Islet of Langerhans (tissue), 1 donor: ENCODE results near the gene RNF4.
"Not testable (repeated sequence)": the region's sequence is repeated elsewhere in the genome, so short reads cannot be mapped to it uniquely, and the experiment has no call there.

ENCODE experiments used
- FAIRE-seq: peaks from one replicate; lab custom pipeline; 2011; peaks lifted over from hg19 to GRCh38; lab: Jason Lieb, UNC

Gene RNF4

DNA sequence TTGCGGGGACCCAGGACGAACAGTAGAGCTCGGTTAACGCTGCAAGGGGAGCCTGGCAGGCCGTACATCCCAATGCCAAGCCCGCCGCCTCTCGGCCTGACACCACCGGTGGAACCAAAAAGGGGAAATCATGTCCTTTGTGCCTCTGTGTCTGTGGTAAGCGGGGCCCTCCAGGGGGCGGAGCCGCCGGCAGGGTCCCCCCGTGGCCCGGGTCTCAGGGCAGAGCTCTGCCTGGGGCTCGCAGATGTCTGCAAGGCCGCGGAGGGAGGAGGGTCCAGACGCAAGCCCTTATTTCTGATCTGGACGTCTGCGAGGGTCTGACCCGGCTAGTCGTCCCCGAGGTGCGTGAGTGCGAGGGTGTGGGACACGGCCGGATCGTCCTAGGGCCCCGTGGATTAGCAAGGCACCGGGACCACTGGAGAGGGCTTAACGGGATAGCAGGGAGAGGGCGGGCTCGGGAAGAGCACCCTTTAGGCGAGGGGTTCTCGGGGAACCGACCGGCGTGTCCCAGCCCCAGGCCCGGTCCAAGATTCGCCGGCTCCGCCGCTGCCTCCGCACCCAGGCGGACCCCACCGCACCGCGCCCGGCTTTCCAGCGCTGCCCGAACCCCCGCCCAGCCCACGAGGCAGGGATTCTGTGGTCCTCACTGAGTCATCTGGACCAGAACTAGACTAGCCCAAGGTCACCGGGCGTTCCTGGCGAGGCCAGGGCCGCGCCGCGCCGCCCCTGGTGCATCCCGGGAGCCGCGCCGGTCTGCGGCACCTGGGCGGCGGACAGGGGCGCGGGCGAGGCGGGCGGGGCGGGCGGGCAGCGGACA lies 66.7 kb downstream of the RNF4 start:
- FAIRE-seq: no peak

DNA sequence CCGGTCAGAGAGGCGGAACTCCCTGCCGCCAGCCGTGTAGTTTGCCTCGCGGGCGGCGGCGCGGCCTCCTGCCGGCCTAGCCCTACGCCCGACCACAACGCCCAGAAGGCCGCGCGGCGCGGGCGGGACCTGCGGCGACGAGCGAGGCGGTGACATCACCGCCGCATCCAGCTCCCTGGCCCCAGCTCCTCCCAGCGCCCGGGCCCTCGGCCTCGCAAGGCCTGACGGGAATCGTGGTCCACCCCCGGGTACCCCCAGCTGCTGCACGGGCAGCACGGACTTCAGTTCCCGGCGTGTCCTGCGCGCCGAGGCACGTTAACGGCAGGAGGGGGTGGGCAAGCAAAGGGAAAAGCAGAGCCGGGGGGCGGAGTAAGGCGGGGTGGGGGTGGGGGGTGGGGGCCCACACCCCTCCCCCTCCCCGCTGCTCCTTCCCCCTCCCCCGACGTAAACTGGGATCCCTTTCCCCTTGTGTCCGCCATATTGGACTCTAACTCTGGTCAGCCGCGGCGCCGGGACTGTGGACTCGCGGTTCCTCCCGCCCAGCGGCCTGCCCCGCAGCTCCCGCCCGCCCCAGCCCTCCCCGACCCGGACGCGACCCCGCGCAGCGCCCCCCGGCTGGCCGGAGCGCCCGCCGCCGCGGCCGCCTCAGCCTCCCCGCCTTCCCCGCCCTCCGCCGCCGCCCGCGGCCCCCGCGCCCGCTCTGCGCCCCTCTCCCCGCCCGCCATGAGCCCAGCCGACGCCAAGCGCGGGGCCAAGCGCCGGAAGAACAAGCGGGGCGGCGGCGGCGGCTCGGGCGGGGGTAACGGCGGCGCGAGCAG lies 67.5 kb downstream of the RNF4 start, which contains the start of gene FAM193A:
TSS of gene FAM193A (plus strand) at position 455 of the 818 bp plus-strand sequence. CDS start at position 724, 269 bp downstream.
- FAIRE-seq: no peak

DNA sequence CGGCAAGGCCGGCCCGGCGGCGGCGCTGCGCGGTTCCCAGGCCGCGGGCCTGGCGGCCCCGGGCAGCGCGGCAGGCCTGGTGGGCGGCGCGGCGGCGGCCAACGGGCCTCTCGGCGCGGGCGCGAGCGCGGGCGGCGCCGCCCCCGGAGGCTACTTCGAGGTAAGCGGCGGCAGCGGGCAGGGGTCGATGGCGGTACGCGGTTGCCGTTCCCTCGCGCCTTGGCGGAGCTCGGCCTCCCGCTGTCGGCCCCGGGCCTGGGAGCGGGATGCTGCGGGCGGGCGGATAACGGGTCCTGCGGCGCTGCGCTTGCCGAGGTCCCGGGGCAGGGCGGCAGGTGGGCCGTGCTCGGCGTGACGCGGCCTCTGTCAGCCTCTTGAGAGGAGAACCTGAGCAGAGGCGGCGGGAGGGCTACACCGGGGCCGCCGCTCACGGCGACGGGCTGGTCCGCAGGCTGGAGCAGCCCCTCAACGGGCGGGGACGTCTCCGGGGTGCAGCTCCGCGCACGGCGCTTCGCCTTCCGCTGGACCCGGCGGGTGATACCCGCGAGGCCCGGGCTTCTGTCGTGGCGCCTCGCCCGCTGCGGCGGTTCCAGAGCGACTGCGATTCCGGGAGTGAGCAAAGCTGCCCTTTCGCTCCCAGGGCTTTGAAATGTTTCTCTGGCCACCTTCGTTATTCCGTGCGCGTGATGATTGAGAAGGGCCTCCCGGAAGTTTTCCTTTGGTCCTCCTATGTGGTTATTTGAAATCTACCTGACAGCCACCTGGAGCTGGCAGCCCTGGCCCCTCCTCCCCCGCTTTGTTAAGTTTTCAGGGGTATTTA lies 68.3 kb downstream of the RNF4 start:
- FAIRE-seq: no peak

DNA sequence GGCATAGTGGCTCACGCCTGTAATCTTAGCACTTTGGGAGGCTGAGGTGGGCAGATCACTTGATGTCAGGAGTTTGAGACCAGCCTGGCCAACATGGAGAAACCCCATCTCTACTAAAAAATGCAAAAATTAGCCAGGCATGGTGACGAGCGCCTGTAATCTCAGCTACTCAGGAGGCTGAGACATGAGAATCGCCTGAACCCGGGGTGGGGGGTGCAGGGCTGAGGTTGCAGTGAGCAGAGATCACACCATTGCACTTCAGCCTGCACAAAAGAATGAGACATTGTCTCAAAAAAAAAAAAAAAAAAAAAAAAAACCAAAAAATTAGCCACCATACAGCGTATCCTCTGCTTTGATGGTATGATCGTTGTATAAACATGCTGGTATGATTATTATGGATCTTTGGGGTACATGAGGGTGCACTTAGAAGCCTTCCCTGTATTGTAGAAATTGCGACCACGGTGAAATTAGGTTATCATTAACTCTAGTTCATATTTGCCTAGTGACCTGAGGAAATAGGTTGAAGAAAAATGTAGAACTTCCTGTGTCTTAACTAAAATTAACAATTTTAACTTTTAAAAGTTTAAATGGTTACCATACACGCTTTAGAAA lies 74.8 kb downstream of the RNF4 start:
- FAIRE-seq: not testable (repeated sequence)

DNA sequence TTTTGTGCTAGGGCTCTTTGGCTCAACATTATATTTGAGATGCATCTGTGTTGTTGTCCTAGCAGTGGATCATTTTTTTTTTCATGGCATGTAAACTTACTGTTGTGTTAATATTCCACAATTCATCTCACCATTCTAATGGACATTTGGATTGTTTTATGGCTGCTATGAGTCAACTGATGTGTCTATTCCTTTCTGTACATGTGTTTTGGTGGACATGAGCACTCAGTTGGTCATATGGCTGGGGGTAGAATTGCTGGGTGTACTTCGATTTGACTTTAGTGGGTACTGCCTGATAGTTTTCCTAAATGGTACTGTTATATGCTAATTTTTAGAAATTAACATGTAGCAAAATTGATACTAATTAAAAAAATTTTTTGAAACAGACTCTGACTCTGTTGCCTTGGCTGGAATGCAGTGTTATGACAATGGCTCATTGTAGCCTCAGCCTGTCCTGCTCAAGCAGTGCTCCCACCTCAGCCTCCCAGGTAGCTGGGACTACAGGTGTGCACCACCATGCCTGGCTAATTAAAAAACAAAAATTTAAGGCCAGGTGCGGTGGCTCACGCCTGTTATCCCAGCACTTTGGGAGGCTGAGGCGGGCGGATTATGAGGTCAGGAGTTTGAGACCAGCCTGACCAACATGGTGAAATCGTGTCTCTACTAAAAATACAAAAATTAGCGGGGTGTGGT lies 76.6 kb downstream of the RNF4 start:
- no peak for FAIRE-seq

DNA sequence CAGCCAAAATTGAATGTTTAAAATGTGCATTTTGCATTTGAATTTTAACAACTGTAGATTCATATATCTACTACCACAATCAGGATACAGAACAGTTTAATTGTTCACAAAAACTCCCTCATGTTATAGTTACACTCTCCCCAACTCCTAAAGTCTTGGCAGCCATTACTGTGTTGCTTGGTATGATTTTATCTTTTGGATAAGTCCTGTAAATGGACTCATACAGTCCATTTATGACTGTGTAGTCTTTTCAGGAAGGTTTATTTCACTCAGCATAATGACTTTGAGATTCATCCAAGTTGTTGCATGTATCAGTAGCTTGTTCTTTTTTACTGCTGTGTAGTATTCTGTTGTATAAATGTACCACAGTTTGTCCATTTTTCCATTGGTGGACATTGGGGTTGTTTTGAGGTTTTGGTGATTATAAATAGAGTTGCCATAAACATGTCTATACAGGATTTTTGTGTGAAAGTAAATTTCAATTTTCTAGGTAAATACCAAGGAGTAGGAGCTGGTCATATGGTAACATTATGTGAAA lies 77.4 kb downstream of the RNF4 start:
- no peak for FAIRE-seq

DNA sequence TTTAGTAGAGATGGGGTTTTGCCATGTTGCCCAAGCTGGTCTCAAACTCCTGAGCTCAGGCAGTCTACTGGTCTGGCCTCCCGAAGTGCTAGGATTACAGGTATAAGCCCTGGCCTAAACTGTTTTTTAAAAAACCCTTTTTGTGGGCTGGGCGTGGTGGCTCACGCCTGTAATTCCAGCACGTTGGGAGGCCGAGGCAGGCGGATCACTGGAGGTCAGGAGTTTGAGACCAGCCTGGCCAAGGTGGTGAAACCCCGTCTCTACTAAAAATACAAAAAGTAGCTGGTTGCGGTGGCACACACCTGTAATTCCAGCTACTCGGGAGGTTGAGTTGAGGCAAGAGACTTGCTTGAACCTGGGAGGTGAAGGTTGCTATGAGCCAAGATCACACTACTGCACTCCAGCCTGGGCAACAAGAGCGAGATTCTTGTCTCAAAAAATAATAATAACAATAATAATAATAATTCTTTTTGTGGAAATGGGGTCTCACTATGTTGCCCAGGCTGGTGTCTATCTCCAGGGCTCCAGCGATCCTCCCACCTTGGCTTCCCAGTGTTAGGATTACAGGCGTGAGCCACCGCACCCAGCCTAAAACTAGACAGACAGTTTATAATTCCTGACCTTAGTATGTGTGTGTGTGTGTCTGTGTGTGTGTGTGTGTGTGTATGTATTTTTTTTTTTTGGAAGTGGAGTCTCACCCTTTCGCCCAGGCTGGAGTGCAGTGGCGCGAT lies 78.2 kb downstream of the RNF4 start:
- FAIRE-seq: not testable (repeated sequence)

DNA sequence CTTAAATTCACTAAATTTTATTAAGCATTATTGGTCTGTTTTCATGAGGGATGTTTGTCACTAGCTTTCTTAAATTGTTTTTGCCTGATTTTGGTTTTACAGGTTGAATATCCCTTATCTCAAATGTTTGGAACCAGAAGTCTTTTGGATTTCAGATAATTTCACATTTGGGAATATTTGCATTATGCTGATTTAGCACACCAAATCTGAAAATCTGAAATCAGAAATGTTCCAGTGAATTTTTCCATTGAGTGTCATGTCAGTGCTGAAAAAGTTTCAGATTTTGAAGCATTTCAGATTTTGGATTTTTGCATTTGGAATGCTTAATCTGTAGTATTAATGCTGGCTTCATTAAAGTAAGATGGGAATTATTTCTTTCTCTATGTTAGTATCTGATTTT lies 82.2 kb downstream of the RNF4 start:
- FAIRE-seq: no peak

DNA sequence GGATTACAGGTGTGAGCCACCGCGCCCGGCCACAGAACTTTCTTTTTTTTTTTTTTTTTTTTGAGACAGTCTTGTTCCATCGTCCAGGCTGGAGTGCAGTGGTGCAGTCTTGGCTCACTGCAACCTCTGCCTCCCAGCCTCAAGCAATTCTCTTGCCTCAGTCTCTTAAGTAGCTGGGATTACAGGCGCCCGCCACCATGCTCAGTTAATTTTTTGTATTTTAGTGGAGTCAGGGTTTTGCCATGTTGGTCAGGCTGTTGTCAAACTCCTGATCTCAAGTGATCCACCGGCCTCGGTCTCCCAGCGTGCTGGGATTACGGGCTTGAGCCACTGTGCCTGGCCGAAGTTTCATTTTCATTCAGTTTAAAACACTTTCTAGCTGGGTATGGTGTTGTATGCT lies 83.9 kb downstream of the RNF4 start:
- FAIRE-seq: no peak

DNA sequence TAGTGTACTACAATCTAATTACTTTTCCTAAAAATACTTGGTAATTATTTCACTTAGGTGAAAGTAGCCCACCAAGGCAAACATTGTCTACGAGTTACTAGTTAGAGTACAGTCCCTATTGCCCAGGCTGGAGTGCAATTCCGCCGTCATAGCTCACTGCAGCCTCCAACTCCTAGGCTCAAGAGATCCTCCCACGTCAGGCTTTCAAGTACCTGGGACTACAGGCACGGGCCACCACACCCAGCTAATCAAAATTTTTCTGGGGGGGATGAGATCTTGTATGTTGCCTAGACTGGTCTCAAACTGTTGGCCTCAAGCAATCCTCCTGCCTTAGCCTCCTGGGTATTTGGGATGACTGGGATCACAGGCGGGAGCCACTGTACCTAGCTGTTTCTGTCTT lies 89.4 kb downstream of the RNF4 start:
- FAIRE-seq: no peak

DNA sequence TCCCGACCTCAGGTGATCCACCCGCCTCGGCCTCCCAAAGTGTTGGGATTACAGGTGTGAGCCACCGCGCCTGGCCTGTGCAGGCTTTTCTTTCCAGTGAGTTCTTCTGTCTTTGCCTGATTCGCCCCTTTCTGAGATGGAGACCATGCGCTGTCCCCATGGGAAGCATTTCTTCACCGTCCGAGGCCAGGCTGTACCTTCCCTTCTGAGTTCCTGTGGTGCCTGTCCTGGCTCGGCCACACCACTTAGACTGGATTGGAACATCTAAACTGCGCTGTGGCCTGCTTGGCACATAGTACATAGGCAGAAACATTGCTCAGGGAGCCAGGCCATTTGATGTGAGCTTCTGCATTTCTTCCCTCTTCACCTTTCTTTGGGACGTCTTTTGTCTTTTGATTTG lies 91.3 kb downstream of the RNF4 start:
- no peak for FAIRE-seq
